GM21367 (cell line): ENCODE data around the gene RAD17.
"Not testable (repeated sequence)": the region's sequence is repeated elsewhere in the genome, so short reads cannot be mapped to it uniquely, and the experiment has no call there.

Experiments
- ATAC-seq: cut with Tn5 transposase; IDR thresholded peaks from one replicate; pipeline ENCODE4 v1.9.1; 2021; ENCODE audit not compliant: unreplicated experiment

The RAD17 gene

DNA sequence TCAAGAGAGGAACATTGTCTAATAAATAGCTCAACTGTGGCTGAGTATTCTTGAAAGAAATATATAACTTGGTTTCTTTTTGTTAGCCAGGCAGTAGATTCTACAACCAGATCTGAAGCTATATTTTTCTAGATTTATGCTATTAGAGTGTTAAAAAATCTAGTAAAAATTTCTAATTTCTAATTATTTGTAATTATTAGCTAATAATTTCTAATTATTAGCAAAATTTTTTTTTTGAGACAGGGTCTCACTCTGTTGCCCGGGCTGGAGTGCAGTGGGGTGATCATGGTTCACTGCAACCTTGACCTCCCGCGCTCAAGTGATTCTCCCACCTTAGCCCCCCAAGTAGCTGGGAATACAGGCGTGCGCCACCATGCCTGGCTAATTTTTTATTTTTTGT is 2.8 kb downstream of the RAD17 start:
- no peak for ATAC-seq

DNA sequence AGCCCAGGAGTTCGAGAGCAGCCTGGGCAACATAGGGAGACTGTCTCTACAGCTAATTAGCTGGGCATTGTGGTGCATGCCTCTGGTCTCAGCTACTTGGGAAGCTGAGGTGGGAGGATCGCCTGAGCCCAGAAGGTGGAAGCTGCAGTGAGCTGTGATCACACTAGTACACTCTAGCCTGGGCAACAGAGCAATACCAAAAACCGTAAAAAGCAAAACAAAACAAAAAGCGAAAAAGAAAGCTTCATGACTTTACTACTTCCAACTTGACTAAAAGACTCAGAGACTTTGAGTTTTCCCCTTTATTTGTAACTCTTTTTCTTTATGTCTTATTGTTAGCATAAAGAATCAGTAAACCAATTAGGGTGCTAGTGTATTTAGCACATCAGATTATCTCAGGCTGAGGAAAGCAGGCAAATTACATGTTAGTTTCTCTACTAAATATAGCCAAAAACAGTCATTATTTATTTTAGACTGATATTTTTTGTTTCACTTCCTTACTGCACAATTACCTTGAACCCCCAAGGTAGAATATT is 5.4 kb downstream of the RAD17 start:
- peak; percentile 66 for ATAC-seq

DNA sequence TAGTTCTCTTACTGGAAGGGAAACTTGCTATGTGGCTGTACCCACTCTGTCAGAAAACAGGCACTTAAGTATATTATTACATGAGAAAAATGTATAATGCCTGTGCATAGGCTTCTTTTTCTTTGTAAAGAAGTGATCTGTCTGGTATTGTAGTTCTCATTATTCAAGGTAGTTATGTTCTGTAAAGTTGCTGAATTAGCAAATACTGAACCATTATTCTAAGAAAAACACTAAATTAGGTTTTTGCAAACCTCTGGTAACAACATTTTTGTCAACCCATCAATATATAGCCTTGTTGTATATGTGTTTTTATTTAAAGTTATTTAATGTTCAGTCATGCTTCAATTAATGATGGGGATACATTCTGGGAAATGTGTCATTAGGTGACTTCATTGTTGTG is 8.8 kb downstream of the RAD17 start:
- no peak for ATAC-seq

DNA sequence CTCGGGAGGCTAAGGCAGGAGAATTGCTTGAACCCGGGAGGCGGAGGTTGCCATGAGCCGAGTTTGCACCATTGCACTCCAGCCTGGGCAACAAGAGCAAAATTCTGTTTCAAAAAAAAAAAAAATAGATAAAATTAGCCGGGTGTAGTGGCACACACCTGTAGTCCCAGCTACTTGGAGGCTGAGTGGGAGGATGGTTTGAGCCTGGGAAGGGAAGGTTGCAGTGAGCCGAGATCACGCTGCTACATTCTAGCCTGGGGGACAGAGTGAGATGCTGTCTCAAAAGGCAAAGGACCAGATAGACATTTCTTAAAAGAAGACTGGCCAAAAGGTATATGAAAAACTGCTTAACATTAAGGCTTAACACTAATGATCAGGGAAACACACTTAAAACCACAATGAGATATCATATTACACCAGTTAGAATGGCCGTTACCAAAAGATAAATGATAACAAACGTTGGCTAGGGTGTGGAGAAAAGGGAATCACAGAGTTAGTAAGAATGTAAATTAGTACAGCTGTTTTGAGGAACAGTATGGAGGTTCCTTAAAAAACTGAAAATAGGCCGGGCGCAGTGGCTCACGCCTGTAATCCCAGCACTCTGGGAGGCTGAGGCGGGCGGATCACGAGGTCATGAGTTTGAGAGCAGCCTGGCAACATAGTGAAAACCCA is 35.2 kb downstream of the RAD17 start:
- ATAC-seq, result no peak

DNA sequence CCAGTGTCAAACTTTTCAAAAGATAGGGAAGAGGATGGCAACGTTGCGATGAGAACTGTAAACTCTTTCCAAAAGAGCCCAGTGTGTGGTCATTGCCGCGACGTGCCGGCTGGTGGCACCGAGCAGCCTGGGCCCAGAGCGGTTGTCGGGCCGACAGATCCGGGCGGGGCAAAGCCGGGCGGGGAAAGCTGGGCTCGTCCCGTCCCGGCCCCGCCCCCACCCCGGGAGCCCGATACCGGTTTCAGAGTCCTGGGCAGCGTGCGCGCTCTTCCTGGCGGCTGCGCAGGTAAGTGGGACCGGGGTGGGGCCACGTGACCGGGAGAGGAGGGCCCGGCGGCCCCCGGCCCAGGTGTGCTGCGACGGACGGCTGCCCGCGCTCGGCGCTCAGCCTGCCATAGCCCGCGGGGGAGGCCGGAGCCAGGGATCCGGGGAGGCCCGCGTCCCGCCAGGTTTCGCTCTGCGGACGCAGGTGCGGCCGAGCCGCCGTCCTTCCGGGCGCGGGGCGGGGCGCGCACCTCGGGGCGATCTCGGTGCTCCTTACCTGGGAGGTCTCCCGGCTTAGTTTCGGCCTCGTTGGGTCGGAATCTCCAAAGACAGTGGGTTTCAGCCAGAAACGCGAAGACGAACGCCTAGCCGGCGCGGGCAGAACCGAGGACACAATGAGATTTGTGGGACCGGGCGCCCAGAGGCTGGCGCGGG is 45.4 kb downstream of the RAD17 start, which contains the start of gene MARVELD2:
MARVELD2 (plus strand) TSS at position 232 of the 699 bp plus-strand sequence. CDS start 4,270 bp downstream, outside the sequence.
- no peak for ATAC-seq

DNA sequence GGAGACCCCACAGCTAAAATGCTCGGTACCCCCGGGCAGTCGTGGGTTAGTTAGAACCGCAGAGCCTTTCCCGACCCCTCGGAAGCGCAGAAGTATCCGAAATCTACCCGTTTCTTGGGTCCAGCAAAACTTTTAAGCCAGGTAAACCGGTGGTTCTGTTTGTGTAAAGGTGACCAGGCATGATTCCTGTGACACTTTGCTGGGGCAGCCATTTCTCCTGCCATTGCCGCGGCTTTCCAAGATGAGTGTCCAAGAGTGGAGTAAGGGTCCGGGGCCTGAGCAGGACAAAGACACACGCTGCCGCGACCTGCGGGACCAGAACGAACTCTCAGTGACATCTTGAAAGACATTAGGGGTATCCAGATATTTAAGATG is 46.0 kb downstream of the RAD17 start:
- no peak for ATAC-seq

DNA sequence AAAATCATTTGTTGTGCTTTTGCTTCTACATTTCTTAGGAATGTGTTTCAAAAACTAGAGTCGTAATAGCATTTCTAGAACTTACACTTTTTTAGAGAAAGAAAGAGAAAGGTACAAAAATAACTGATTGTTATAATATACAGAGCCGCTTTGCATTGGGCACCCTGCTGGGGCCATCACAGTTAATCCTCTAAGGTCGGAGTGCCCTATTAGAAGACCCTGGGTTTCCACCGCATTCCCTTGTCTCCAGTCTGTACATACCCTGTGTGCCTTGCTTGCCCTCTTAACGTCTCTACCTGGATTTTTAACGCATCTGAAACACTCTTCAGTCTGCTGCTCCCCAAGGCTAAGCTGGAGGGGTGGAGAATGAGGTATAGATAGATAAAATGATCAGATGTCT is 46.6 kb downstream of the RAD17 start:
- ATAC-seq, result no peak

DNA sequence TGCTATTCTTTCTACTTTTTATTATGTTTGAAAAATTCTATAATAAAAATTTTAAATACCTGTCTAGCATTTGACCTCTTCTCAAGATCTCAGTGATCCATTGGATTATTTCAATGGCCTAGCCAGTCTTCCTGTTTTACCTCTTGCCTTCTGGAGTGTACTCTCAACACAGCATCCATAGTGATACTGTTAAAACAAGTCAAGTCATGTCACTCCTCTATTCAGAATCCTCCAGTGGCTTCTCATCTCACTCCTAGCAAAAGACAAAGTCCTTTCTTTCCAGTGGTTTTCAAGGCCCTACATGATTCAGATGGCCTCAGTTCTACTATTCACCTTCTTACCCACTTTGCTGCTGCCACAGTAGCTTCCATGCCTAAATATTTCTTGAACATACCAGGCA is 47.1 kb downstream of the RAD17 start:
- ATAC-seq, result no peak

DNA sequence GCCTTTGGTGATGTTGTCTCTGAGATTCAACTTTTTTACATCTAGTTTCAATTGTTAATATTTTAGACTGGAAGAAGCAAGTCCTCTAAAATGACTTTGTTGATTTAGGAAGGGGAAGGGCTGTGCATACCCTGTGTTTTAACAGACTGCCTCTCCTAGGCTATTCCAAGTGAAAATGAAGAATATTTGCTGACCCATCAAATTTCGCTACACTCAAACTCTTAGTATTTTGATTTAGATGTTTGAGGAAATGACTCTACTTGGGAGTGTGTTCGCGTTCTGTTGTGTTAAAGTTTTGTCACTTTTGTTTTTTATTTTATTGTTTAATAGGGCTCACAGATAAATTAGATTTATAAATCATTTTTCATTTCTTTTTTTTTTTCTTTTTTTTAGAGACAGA is 48.9 kb downstream of the RAD17 start:
- no peak for ATAC-seq

DNA sequence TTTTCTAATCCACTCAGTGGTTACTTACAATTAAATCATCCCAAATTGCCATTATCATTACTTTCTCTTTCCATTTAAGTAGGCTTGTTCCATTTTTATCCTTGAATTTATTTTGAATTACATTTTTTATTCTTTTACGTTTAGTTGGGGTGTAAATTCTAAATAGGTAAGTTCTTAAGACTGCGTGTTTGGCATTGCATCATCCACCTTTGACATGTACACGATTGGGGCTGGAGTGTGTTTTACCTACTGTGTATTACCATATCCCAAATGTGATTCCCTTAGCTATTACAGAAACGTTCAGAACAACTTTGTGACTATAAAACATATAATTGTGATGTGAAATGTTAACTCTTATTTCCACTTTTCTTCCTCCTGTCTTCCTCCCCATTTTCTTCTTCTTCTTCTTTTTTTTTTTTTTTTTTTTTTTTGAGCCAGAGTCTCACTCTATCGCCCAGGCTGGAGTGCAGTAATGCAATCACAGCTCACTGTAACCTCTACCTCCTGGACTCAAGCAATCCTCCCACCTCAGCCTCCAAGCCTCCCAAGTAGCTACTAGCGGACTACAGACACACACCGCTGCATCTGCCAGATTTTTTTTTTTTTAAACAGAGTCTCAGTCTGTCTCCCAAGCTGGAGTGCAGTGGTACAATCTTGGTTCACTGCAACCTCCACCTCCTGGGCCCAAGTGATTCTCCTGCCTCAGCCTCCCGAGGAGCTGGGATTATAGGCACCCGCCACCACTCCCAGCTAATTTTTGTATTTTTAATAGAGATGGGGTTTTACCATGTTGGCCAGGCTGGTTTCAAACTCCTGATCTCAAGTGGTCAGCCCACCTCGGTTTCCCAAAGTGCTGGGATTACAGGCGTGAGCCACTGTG is 62.0 kb downstream of the RAD17 start:
- no peak for ATAC-seq

DNA sequence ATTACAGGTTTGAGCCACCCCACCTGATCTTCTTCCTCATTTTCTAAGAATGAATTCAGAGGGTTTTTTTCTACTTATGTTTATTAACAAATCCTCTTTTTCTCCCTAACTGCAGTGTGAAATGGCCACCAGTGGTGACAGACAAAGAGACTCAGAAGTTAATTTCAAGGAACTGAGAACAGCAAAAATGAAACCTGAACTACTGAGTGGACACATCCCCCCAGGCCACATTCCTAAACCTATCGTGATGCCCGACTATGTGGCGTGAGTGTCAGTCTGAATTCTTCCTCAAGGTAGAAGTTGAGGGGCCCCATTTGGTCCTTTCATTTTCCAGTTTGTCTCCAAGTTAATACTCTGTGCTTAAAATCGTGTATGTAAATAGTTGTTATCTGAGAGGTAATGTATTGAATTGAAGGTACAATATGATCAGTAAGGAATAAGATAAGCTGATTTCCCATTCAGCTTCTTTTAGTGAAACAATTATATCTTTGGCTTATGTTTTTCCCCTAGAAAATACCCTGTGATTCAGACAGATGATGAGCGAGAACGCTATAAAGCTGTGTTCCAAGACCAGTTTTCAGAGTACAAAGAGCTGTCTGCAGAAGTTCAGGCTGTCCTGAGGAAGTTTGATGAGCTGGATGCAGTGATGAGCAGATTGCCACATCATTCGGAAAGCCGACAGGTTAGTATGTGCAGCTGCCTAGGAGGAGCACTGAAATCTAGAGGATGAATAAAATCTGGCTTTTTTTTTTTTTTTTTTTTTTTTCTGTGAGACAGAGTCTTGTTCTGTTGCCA is 63.0 kb downstream of the RAD17 start:
- ATAC-seq, result peak; percentile 66

DNA sequence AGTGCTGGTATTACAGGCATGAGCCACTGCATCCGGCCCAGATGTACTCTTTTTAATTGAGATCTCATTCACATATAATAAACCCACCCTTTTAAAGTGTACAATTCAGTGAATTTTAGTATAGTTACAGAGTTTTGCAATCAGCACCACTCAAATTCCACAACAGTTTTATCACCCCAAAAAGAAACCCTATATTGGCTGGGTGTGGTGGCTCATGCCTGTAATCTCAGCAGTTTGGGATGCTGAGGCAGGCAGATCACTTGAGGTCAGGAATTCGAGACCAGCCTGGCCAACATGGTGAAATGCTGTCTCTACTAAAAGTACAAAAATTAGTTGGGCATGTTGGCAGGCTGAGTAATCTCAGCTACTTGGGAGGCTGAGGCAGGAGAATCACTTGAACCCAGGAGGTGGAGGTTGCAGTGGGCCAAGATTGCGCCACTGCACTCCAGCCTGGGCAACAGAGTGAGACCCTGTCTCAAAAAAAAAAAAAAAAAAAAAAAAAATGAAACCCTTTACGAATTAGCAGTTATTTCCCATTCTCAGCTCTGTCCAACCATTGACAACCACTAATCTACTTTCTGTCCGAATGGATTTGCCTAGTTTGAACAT is 65.8 kb downstream of the RAD17 start:
- not testable (repeated sequence) for ATAC-seq

DNA sequence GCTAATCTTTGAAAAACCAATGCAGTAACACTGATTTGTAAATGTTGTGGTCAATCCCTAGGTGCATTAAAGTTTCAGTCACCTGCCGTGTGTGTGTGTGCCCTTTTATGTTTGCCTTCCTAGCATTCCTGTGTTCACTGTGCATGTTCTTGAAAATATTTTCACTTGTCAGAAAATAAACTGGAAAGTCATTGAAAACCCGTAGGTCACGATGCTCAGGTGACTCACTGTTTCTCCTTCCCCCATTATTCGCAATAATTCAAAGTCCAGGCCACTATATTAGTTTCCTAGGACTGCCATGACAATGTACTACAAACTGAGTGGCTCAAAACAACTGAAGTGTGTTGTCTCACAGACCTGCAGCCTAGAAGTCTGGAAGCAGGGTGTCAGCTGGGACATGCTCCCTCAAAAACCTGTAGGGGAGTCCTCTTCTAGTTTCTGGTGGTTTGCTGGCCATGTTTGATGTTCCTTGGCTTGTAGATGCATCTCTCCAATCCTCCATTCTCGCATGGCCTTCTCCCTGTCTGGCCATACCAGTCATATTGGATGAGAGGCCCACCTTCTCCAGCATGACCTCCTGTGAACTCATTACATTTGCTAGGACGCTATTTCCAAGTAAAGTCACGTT is 74.6 kb downstream of the RAD17 start:
- ATAC-seq, result no peak

DNA sequence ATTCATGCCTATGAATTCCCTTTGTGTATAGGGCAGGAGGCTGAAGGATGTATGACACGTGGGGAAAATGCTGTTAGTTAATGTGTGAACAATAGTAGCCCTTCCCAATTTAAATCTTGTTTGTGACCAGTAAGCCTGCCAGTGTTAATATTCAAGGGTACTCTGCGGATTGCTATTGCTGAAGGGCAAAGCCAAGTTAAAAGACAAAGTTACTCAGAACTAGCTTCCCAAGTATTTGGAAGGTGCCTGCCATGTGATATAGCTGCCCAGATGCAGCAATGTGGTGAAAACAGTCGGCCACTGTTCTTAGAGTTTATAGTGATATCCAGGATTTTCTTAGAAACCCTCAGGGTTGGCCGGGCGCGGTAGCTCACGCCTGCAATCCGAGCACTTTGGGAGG is 79.9 kb downstream of the RAD17 start:
- no peak for ATAC-seq

DNA sequence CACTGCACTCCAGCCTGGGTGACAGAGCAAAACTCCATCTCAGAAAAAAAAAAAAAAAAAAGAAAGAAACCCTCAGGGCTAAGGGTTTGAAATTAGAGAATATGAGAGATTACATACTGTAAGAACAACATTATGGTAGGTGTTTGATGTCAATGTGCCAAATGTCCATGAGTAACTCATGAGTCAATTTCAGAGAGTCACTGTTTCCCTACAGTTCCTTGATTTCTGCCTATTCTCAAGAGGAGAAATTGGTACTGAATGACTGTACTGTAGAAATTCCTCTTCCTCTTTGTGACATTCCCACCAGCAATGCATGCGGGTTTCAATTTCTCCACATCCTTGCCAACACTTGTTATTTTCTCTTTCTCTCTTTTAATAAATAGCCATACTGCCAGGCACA is 80.5 kb downstream of the RAD17 start:
- ATAC-seq, result no peak

DNA sequence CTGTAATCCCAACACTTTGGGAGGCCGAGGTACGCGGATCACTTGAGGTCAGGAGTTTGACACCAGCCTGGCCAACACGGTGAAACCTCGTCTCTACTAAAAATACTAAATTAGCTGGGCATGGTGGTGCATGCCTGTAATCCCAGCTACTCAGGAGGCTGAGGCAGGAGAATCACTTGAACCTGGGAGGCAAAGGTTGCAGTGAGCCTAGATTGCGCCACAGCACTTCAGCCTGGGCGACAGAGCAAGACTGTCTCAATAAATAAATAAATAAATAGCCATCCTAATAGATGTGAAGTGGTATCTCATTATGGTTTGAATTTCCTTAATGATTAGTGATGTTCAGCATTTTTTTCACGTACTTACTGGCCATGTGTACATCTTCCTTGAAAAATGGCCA is 80.9 kb downstream of the RAD17 start:
- not testable (repeated sequence) for ATAC-seq

DNA sequence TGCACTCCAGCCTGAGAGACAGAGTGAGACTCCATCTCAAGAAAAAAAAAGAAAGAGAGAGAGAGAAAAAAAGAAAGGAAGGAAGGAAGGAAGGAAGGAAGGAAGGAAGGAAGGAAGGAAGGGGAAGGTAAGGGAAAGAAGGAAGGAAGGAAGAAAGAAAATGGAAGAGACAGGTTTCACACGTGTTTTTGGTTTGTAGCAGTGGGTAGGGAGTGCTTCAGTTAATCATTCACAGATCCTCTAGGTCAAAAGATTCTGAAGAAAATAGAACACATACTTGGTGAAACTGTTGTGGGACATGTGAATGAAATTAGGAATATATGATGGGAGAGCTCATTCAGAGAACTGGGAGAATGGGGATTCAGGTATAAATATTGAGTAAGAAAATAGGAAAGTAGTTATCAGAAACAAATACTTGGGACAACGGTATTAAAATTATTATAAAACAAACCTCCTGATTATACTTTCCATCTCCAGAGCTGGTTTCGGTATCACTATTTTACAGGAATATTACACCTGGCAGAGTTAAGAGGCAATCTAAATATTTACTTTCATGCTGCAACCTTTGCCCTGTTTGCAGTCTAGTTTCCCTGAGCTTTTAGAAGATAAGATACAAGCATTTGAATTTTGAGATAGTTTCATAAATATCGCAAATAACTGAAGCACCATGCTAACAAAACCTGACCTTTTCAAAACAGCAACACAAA is 82.5 kb downstream of the RAD17 start:
- ATAC-seq, result no peak

DNA sequence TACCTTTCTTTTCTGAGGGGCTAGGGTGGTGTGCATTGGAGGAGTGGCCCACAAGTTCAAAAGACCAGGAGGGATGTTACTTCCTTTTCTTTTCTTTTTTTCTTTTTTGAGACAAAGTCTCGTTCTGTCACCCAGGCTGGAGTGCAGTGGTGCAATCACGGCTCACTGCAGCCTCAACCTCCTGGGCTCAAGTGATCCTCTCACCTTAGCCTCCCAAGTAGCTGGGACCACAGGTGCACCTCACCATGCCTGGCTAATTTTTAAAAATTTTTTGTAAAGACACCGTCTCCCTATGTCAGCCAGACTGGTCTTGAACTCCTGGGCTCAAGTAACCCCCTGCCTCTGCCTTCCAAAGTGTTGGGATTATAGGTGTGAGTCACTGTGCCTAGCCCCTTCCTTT is 83.9 kb downstream of the RAD17 start:
- not testable (repeated sequence) for ATAC-seq
